Thyroid gland (tissue), 4 donors: ENCODE data around the gene APLNR. TPM values are rescaled to one million over a fixed set of nuclear protein-coding genes. Genes with fewer than 3 reads are reported as not detected.

Experiments used
- DNase-seq, 2 donors: peaks; one replicate each; pipeline ENCODE4 v3.0.0-alpha.2; 2019
- H3K27ac ChIP-seq, 3 donors: fragments of 200-600 bp; sonication (generic); 1 replicate in 2 of 3; 2 replicates in 1 of 3; pipeline ENCODE4 v1.5.1; 2016 to 2019; ENCODE audit warnings: mild to moderate bottlenecking in 1 of 3, moderate library complexity in 1 of 3
- H3K27me3 ChIP-seq: fragments of 200-600 bp; sonication (generic); one replicate; pipeline ENCODE4 v1.5.1; 2019
- H3K36me3 ChIP-seq, 2 donors: fragments of 200-600 bp; sonication (generic); one replicate each; pipeline ENCODE4 v1.5.1; 2016 to 2019
- H3K4me1 ChIP-seq, 2 donors: fragments of 200-600 bp; sonication (generic); one replicate each; pipeline ENCODE4 v1.5.1; 2017 to 2019
- H3K4me3 ChIP-seq, 3 donors: fragments of 200-600 bp; sonication (generic); replicated peaks in 1 of 3; 1 replicate in 2 of 3; 2 replicates in 1 of 3; pipeline ENCODE4 v1.5.1; 2016; ENCODE audit warnings: mild to moderate bottlenecking in 1 of 3
- H3K9me3 ChIP-seq: fragments of 200-600 bp; sonication (generic); one replicate; pipeline ENCODE4 v1.5.1; 2017
- POLR2A ChIP-seq, 2 donors: fragments of 450-650 bp; IDR thresholded peaks; one replicate each; pipeline ENCODE4 v1.6.1; 2017; ENCODE audit warnings: antibody characterized with exemption in 2 of 2, mild to moderate bottlenecking in 2 of 2, moderate library complexity in 1 of 2
- WGBS, 2 donors: methylation state at CpG; one replicate each; pipeline ENCODE4 v1.1.5; 2017; 5-methylcytosine and 5-hydroxymethylcytosine counted together
- intact Hi-C: fragments of 100-400 bp; cut with DNase I; formaldehyde crosslinking; loops from one replicate; pipeline ENCODE4 v1.15.1; 2023
- total RNA-seq, 4 donors: library from RNA; depleted of rRNA; stranded (reverse); fragments of >200 nt; gene quantifications; one replicate each; pipeline ENCODE4 v1.2.3, GENCODE V29; 2016
- TF ChIP-seq, protein P1 (sequence below), 6 experiments: fragments of 200-600 bp in 3 of 6; fragments of 450-650 bp in 3 of 6; sonication (generic) in 3 of 6; IDR thresholded peaks; one replicate each; pipeline ENCODE4 v1.5.1; 2016 to 2019; ENCODE audit warnings: antibody characterized with exemption in 6 of 6, mild to moderate bottlenecking in 2 of 6, inconsistent platforms in 1 of 6, moderate library complexity in 1 of 6

The APLNR gene
- total RNA-seq, 4 donors from 2014 or later, result 4.4 to 6.1 (median 4.8) TPM

DNA sequence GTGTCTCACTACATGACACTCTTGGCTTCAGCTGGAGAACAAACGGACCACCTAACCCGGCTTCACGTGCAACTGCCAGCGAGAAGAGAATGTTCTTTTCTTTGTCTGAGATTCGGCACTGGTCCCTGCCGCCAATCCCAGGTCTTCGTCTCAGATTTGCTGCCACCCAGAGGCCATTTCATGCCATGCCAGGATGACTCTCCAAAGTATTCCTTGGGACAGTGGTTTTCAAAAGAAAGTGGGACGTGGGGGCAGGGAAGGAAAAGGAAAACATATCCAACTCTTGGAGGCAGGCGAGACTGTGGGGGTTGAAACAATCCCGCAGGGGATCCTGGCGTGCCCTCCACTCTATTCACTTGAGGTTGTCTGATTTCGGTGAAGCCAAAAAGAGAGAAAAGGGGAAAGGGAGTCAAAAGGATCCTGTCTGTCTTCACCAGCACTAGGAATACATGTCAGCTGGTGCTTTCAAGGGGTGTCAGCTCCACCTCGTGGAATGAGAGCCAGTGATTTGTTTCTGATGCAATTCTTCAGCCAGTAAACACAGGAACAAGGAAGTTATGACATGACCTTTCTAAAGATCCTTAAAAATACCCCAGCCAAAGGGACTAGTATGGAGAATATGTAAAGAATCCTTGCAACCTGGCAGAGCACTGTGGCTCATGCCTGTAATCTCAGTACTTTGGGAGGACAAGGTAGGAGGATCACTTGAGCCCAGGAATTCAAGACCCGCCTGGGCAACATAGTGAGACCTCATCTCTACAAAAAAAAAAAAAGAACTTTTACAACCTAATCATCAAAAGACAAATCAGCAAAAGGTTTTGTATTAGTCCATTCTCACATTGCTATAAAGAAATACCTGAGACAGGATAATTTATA is 41.0 kb upstream of the APLNR start:
- Histone ChIP-seq H3K27me3 (no peaks in the 10 kb centered on the region), H3K27ac (peak overlapping the region in 1 of 3 donors; percentile 43), H3K9me3 (no peaks in the 10 kb centered on the region), H3K36me3 (no peaks in the 10 kb centered on the region), H3K4me1 (peaks cover 0 to 5% of the 10 kb centered on the region in 2 donors), H3K4me3 (no peak overlapping the region)
- WGBS, 2 donors, result 10 to 11% methylated on average over 14 of the region's 14 CpGs
- intact Hi-C loops, result no loop called here
- DNase-seq, result peak; percentile 76 to 80
- TF ChIP-seq POLR2A (IDR thresholded peaks at IDR 0.05), result no peak
- TF ChIP-seq, protein P1, sequence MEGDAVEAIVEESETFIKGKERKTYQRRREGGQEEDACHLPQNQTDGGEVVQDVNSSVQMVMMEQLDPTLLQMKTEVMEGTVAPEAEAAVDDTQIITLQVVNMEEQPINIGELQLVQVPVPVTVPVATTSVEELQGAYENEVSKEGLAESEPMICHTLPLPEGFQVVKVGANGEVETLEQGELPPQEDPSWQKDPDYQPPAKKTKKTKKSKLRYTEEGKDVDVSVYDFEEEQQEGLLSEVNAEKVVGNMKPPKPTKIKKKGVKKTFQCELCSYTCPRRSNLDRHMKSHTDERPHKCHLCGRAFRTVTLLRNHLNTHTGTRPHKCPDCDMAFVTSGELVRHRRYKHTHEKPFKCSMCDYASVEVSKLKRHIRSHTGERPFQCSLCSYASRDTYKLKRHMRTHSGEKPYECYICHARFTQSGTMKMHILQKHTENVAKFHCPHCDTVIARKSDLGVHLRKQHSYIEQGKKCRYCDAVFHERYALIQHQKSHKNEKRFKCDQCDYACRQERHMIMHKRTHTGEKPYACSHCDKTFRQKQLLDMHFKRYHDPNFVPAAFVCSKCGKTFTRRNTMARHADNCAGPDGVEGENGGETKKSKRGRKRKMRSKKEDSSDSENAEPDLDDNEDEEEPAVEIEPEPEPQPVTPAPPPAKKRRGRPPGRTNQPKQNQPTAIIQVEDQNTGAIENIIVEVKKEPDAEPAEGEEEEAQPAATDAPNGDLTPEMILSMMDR (IDR thresholded peaks at IDR 0.05), result peak; percentile 60 to 89 (median 73)

DNA sequence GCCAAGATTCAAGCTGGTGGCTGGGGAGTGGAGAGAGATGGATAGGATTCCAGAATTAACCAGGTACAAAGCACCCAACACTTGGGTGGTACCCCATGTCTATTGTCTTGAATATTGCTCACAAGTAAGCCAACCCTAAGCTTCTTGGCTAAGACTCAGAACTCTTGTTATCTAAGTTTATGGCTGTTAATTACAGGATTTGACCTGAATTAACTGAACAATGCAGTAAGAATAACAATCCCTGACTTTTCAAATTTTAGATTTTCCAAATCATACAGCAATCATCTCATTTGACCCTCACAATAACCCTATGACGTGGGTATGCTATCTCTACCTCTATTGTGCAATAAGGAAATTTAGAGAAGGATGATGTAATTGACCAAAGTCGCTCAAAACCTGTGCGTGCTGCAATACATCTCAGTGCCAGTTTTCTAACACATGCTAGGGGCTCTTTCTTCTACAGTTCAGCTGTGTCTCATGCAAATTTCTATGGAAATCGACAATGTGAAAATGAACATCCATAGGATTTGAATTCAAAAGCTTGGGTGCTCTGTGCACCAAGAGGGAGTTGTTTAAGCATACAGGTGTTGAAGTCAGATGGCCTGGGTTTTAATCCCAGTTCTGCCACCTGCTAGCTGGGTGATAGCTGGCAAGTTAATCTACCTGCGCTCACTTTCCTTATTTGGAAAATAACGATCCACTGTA is 40.1 kb upstream of the APLNR start:
- TF ChIP-seq, protein P1 (IDR thresholded peaks at IDR 0.05), result no peak
- no peak for TF ChIP-seq POLR2A (IDR thresholded peaks at IDR 0.05)
- 72 to 73% methylated on average over 6 of the region's 6 CpGs for WGBS, 2 donors
- H3K27me3 ChIP-seq, result no peaks in the 10 kb centered on the region
- no peaks in the 10 kb centered on the region for H3K9me3 ChIP-seq
- DNase-seq, result no peak
- intact Hi-C loops, result no loop called here
- peak overlapping the region in 1 of 3 donors; percentile 43 for H3K27ac ChIP-seq
- H3K4me1 ChIP-seq, result peaks cover 0 to 5% of the 10 kb centered on the region in 2 donors
- H3K4me3 ChIP-seq, result no peak overlapping the region
- no peaks in the 10 kb centered on the region for H3K36me3 ChIP-seq

DNA sequence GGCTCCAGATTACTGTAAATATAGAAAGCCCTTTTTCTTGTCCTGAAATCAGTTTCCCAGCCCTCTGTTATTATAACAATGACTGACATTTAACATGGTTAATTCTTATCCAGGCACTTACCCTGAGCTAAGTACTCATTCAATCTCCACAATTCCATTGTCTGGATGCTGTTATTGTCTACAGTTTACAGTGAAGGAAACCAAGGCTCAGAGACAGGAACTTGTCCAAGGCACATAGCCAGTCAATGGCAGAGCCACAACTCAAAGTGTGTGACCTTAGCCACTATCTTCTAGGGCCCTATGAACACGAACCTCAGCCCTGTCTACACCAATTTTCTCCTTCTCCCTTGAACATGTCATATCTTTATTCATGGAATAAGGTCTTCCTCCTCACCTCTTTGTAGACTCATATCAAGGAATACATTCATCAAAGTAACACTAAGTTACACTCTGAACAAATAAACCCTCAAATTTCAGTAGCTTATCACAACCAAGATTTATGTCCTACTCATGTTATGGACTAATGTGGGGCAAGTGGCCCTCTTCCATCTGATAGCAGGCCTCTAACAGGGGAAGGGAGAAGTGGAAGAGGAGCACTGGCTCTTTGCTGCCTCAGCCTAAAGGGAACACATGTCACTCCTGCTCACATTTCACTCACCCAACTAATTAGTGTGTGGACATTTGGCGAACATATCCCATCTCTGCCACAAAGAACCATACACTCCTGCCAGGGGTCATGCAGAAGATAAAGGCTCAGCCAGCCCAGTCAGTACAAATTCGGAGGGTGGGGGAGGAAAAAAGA is 39.3 kb upstream of the APLNR start:
- H3K36me3 ChIP-seq, result no peaks in the 10 kb centered on the region
- WGBS, 2 donors, result 79 to 87% methylated on average over 3 of the region's 3 CpGs
- DNase-seq, result no peak
- no peaks in the 10 kb centered on the region for H3K9me3 ChIP-seq
- H3K4me3 ChIP-seq, result no peak overlapping the region
- TF ChIP-seq, protein P1 (IDR thresholded peaks at IDR 0.05), result no peak
- TF ChIP-seq POLR2A (IDR thresholded peaks at IDR 0.05), result no peak
- H3K27me3 ChIP-seq, result no peaks in the 10 kb centered on the region
- H3K27ac ChIP-seq, result no peak overlapping the region
- intact Hi-C loops, result no loop called here
- peaks cover 0 to 5% of the 10 kb centered on the region in 2 donors for H3K4me1 ChIP-seq

DNA sequence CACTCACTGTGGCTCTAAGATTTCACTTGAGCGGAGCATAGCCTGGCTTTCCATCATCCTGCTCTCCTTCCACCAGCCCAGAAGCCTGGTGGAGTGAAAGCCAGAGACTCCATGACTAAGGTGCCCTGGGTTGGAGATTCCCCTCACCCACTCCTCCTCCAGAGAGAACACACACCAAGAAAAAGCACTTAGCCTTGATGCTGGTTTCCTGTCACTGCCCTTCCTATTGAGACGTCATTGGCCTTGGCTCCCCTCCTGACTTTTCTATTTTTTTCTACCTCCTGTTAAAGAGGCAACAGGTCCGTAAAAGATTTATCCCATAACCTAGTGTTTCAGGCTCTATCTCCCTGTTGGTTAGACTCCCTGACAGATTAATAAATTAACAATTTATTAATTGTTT is 38.5 kb upstream of the APLNR start:
- Histone ChIP-seq H3K27ac (no peak overlapping the region), H3K9me3 (no peaks in the 10 kb centered on the region), H3K4me1 (peaks cover 0 to 5% of the 10 kb centered on the region in 2 donors), H3K4me3 (no peak overlapping the region), H3K36me3 (no peaks in the 10 kb centered on the region), H3K27me3 (no peaks in the 10 kb centered on the region)
- TF ChIP-seq, protein P1 (IDR thresholded peaks at IDR 0.05), result no peak
- TF ChIP-seq POLR2A (IDR thresholded peaks at IDR 0.05), result no peak
- intact Hi-C loops, result no loop called here
- no peak for DNase-seq
- 51 to 58% methylated on average over 2 to 3 of the region's 3 CpGs for WGBS, 2 donors
